ENCODE data around the gene TBCD. TPM values are rescaled to one million over a fixed set of nuclear protein-coding genes. Genes with fewer than 3 reads are reported as not detected.

TBCD gene
- total RNA-seq, 1 experiment from 2014 or later: 90.7 TPM

- no peak for DNase-seq
- TF ChIP-seq CTCF (IDR thresholded peaks at IDR 0.05; ENCODE audit: unreplicated experiment): no peak
- no TSS peak for BruUV-seq (replicated peaks)
- H3K27ac Mint-ChIP-seq (ENCODE audit: unreplicated experiment): no peak overlapping the region
- intact Hi-C loops (cut with micrococcal nuclease; ENCODE audit: unreplicated experiment): no loop called here
- no peaks in the 10 kb centered on the region for H3K27me3 Mint-ChIP-seq (ENCODE audit: unreplicated experiment)
- H3K9me3 Mint-ChIP-seq (ENCODE audit: low read depth, unreplicated experiment): peaks cover 2% of the 10 kb centered on the region
- CTCF ChIA-PET: no interaction called here
- no peak overlapping the region for H3K4me3 Mint-ChIP-seq (ENCODE audit: low read depth, unreplicated experiment)
- peaks cover 13% of the 10 kb centered on the region for H3K4me1 Mint-ChIP-seq (ENCODE audit: low read depth, unreplicated experiment)
- H3K36me3 Mint-ChIP-seq (ENCODE audit: insufficient read depth, unreplicated experiment): peaks cover 44% of the 10 kb centered on the region
These were observed 1.5 kb upstream of the TBCD start for GRCh38 chr17:82750241-82750908.

- peaks cover 1% of the 10 kb centered on the region for H3K9me3 Mint-ChIP-seq (ENCODE audit: low read depth, unreplicated experiment)
- CTCF ChIA-PET: no interaction called here
- intact Hi-C loops (cut with micrococcal nuclease; ENCODE audit: unreplicated experiment): no loop called here
- H3K27me3 Mint-ChIP-seq (ENCODE audit: unreplicated experiment): no peaks in the 10 kb centered on the region
- peaks cover 52% of the 10 kb centered on the region for H3K36me3 Mint-ChIP-seq (ENCODE audit: insufficient read depth, unreplicated experiment)
- DNase-seq: no peak
- no peak overlapping the region for H3K4me3 Mint-ChIP-seq (ENCODE audit: low read depth, unreplicated experiment)
- no peak for TF ChIP-seq CTCF (IDR thresholded peaks at IDR 0.05; ENCODE audit: unreplicated experiment)
- H3K4me1 Mint-ChIP-seq (ENCODE audit: low read depth, unreplicated experiment): peaks cover 20% of the 10 kb centered on the region
- no peak overlapping the region for H3K27ac Mint-ChIP-seq (ENCODE audit: unreplicated experiment)
- no TSS peak for BruUV-seq (replicated peaks)
These were observed 694 bp upstream of the TBCD start for GRCh38 chr17:82751171-82751570.

GRCh38 chr17:82752371-82753200 is 721 bp downstream of the TBCD start:
- no TSS peak for BruUV-seq (replicated peaks)
- no peaks in the 10 kb centered on the region for H3K9me3 Mint-ChIP-seq (ENCODE audit: low read depth, unreplicated experiment)
- CTCF ChIA-PET: no interaction called here
- DNase-seq: peak; percentile 26
- peaks cover 20% of the 10 kb centered on the region for H3K4me1 Mint-ChIP-seq (ENCODE audit: low read depth, unreplicated experiment)
- H3K4me3 Mint-ChIP-seq (ENCODE audit: low read depth, unreplicated experiment): peak overlapping the region; percentile 91
- H3K36me3 Mint-ChIP-seq (ENCODE audit: insufficient read depth, unreplicated experiment): peaks cover 54% of the 10 kb centered on the region
- intact Hi-C loops (cut with micrococcal nuclease; ENCODE audit: unreplicated experiment): no loop called here
- H3K27ac Mint-ChIP-seq (ENCODE audit: unreplicated experiment): peak overlapping the region; percentile 63
- H3K27me3 Mint-ChIP-seq (ENCODE audit: unreplicated experiment): no peaks in the 10 kb centered on the region
- TF ChIP-seq CTCF (IDR thresholded peaks at IDR 0.05; ENCODE audit: unreplicated experiment): no peak

GRCh38 chr17:82753201-82753464 is 1.3 kb downstream of the TBCD start:
- TSS peak; percentile 34 for BruUV-seq (replicated peaks)
- CTCF ChIA-PET: no interaction called here
- Mint-ChIP-seq H3K27ac (ENCODE audit: unreplicated experiment) (no peak overlapping the region), H3K9me3 (ENCODE audit: low read depth, unreplicated experiment) (no peaks in the 10 kb centered on the region), H3K4me1 (ENCODE audit: low read depth, unreplicated experiment) (peaks cover 20% of the 10 kb centered on the region), H3K4me3 (ENCODE audit: low read depth, unreplicated experiment) (peak overlapping the region; percentile 91), H3K27me3 (ENCODE audit: unreplicated experiment) (no peaks in the 10 kb centered on the region), H3K36me3 (ENCODE audit: insufficient read depth, unreplicated experiment) (peaks cover 54% of the 10 kb centered on the region)
- intact Hi-C loops (cut with micrococcal nuclease; ENCODE audit: unreplicated experiment): no loop called here
- TF ChIP-seq CTCF (IDR thresholded peaks at IDR 0.05; ENCODE audit: unreplicated experiment): no peak
- DNase-seq: no peak
